Naive B cell (primary cell): Measurements from ENCODE around the gene HYLS1. TPM values are rescaled to one million over a fixed set of nuclear protein-coding genes. Genes with fewer than 3 reads are reported as not detected.

ENCODE experiments used
- polyA plus RNA-seq, 6 donors: library from polyadenylated mRNA; unstranded; fragments of 300-500 nt; fragmentation: Illumina TruSeq; gene quantifications; one replicate each; pipeline ENCODE4 v1.2.3, GENCODE V29; 2021; ENCODE audit warnings: low read depth in 6 of 6

Gene HYLS1
- polyA plus RNA-seq, 6 donors from 2014 or later, result 13.4 to 22.7 (median 16.4) TPM

Other genes starting within 250 kb of the HYLS1 start
- gene ACRV1, start 206.8 kb upstream of the HYLS1 start, polyA plus RNA-seq, result under 1 TPM in 1 of 6 donors, not detected in 5; 0.14 TPM
- not detected for gene PATE1, start 141.4 kb upstream of the HYLS1 start, polyA plus RNA-seq
- gene PATE2, start 108.8 kb upstream of the HYLS1 start, polyA plus RNA-seq, result not detected
- not detected for gene PATE3, start 99.5 kb upstream of the HYLS1 start, polyA plus RNA-seq
- gene PATE4, start 54.4 kb upstream of the HYLS1 start, polyA plus RNA-seq, result not detected
- gene PUS3, start 15.5 kb downstream of the HYLS1 start, polyA plus RNA-seq, result 10 to 100 TPM in 2 of 6 donors, 1 to 10 TPM in 4; 6.2 to 12.1 (median 7.9) TPM
- under 1 TPM in 1 of 6 donors, not detected in 5; 0.34 TPM for gene DDX25, start 16.8 kb downstream of the HYLS1 start, polyA plus RNA-seq
- not detected for gene VSIG10L2, start 58.4 kb downstream of the HYLS1 start, polyA plus RNA-seq
- gene CDON, start 175.2 kb downstream of the HYLS1 start, polyA plus RNA-seq, result not detected